ENCODE data around the gene ALKBH3.

Gene ALKBH3

DNA sequence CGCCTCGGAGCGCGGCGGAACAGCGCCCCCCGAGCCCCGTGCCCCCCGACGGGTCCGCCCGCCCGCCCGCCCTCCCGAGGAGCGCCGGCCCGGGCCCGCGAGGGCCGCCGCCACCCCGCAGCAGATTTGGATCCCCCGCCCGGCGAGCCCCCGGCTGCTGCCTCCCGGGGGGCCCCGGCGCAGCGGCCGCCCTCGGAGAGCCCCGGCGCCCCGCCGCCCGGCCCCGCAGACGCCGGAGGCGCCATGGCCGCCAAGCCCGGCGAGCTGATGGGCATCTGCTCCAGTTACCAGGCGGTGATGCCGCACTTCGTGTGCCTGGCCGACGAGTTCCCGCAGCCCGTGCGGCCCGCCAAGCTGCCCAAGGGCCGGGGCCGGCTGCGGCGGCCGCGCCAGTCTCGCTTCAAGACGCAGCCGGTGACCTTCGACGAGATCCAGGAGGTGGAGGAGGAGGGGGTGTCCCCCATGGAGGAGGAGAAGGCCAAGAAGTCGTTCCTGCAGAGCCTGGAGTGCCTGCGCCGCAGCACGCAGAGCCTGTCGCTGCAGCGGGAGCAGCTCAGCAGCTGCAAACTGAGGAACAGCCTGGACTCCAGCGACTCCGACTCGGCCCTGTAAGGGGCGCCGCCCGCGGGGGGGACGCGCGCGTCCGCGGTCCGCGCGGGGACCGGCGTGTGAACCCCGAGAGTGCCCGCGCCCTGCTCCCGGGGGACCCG, 62.2 kb downstream of the ALKBH3 start:
- peak; percentile 31 for DNase-seq

DNA sequence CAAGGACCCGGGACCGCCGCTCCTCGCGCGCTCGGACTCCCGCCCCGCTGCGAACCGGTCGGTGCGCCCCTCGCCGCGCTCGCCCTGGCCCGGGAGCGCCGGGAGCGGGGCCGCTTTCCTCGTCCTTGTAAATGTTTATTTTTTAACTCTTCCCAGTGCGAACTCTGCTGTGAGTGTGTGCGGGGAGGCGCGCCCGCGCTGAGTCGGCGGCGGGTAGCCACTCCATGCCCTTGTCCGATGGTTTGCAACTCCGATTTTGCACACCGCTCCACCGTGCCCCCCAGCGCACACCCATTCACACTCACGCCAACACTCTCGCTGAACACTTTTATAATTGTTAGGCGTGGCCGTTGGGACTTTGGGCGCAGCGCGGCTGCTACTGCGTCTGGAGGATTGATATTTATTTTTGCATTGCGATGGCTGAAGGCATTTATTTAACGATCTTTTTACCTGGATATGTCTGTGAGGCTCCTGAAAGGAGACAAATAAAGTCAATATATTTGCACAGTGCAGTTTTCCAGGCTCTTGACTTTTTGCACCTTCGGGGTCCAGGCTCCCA, 62.8 kb downstream of the ALKBH3 start:
- DNase-seq, result no peak

DNA sequence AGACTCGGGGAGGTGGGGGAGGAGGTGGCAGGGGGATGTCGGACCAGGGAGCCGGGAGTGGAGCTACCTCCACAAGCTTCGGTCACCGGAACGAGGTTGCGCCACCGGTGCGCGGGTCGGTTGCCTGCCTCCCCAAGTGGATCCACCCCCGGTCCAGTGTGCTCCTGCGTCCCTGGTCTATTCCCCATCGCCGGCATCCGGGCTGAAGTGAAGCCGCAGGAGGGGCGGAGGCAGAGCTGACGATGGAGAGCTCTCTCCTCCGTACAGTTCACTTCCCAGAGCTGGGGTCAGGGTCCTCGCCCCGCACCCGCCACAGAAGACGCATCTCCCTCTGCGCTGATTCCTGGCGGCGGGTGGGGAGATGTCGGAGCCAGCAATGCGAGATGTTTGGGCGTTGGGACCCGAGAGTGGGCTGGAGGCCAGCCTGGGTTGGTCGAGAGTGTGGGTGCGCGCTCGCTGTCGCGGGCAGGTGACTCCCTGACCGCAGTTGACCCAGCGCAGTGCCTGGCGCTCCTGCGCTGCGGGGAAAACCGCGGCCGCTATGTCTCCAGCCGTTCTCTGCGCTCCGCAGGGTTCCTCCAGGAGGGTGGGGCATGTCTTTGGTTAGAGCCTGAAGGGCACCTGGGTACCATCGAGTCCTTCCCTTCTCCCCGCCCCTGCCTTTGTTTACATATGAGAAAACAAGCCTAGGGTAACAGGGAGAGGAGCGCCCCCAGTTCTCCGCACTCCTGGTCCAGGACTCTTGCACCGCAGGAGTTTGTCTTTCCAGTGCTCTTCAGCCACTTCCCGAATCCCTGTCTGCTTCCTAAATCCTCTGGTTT, 63.5 kb downstream of the ALKBH3 start:
- DNase-seq, result peak; percentile 39

DNA sequence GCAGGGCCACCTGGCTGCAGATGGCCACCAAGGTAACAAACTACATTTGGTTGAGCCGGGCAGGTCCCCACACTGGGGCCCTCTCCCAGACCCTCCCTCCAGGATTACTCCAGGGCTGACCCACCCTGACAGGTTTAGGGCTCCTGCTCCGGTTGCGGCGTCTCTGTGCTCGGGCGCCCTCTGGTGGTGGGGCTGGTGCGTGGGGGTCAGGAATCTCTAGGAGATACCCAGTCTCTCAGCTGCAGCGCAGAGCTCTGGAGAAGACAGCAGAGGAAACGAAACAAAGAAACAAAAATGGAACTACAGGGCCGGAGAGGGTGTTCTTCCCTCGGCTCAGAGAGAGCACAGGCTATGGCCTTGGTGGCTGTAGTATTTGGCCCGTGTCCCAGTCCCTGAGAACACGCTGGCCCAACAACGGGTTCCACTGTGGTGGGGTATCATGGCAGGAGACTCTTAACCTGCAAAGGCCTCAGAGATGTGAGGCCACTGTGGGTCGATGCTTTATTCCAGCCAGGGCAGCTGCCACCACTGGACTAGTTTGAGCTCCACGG, 64.2 kb downstream of the ALKBH3 start:
- peak; percentile 87 for DNase-seq

DNA sequence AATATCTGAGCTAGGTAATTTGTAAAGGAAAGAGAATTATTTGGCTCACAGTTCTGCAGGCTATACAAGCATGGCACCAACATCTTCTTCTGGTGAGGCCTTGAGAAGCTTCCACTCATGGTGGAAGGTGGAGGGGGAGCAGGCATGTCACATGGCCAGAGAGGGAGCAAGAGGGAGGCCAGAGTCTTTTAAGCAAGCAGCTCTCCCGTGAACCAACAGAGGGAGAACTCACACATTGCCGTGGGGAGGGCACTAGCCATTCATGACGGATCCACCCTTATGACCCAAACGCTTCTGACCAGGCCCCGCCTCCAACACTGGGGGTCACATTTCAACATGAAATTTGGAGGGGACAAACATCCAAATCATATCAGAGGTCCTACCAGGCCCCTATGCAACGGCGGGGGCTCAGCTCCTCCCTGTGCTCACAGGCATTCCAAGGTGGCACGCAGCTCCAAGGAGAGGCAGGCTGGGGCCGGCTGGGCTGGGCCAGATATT, 66.4 kb downstream of the ALKBH3 start:
- DNase-seq, result no peak

DNA sequence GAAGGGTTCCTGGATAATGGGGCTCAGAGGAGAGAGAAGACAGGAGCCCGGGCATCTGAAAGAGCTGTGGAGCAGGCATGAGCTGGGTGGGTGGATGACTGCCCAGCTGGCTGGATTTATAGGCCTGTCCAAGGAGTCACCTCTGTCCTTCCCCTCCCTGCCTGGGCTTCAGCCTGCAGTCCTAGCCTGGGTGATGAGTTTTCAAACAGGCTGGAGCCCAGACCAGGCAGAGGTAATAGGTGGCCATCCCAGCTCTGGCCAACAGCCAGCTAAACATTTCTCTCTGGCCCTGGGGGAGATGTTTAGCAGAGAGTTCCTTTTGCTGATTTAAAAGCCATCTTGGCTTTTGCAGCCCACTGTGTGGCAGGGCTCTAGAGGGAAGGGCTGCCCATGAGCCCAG, 67.2 kb downstream of the ALKBH3 start:
- no peak for DNase-seq

DNA sequence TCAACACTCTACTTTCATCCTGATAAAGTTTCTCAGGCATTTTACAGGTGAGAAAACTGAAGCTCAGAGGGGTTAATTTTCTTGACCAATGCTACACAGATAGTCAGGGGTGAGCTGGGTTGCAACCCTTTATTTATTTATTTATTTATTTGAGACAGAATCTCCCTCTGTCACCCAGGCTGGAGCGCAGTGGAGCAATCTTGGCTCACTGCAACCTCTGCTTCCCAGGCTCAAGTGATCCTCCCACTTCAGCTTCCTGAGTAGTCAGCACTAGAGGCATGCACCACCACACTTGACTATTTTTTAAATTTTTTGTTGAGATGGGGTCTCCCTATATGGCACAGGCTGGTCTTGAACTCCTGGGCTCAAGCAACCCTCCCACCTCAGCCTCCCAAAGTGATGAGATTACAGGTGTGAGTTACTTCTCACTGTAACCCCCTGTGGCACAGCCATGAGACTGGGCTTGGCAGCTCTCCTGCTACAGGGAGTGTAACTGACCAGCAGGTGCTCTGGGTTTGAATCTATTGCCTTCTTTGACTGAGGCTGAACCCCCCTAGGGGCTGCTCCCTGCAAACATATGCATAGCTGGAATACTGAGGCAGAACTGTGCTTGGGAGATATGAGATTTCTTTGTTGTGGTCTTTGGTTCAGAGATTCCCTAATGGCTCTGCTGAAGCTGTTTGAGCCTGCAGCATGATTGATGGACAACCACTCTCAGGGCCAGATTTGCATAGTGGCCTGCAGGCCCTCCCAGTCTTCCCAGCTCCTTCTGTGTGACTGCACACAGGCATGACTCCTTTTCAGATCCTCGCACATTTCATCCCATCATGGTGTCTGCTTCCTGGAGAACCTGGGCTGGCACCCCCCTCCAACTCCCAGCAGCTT, 68.0 kb downstream of the ALKBH3 start:
- no peak for DNase-seq

DNA sequence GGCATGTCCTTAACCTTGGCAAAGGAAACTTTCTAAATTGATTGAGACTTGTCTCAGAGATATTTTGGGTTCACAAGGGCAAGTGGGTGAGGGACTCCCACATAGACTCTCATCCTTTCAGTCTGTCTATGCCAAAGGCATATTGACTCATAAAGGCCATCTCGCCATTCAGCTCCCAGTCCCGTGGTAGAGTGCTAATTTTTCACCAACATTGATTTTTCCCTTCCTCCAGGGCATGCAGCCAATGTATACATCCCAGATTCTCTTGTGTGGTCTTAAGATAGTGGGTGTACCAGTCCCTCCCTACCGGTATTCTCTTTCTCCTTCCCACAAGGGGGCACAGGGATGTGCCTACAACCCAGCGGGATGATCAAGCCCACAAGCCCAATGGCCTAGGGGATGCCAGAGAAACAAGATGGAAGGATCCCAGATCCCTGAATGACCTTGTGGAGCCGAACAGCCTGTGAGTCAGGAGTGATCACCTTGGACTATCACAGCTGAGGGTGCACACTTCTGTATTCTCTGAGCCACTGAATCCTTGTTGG, 69.8 kb downstream of the ALKBH3 start:
- DNase-seq, result no peak

DNA sequence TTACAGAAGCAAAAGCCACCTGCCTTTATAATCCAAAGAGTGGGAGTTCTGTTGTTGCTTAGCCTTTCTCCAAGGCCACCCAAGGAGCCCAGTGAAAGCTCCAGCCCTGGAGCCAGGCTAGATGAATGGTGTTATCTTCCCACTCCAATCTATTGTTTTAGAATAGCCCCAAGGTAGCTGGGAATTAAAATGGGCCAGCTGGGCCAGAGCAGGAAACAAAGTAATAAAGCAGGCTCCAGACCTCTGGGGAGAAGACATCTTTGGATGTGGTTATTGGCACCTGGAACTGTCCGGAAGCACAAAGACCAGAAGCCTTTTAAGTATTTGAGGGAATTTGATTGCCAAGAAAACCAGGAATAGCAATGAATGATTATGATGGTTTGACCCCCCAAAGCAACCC, 70.6 kb downstream of the ALKBH3 start:
- no peak for DNase-seq

DNA sequence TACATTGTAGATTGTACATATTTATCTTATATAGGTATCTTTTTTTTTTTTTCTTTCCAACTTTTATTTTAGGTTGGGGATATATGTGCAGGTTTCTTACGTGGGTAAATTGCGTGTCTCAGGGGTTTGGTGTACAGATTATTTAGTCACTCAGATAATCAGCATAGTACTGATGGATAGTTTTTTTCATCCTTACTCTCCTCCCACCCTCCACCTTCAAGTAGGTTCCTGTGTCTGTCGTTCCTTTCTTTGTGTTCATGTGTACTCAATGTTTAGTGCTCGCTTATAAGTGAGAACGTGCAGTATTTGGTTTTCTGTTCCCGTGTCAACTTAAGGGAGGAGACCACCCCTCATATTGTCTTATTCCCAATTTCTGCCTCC, 71.4 kb downstream of the ALKBH3 start:
- DNase-seq, result no peak

DNA sequence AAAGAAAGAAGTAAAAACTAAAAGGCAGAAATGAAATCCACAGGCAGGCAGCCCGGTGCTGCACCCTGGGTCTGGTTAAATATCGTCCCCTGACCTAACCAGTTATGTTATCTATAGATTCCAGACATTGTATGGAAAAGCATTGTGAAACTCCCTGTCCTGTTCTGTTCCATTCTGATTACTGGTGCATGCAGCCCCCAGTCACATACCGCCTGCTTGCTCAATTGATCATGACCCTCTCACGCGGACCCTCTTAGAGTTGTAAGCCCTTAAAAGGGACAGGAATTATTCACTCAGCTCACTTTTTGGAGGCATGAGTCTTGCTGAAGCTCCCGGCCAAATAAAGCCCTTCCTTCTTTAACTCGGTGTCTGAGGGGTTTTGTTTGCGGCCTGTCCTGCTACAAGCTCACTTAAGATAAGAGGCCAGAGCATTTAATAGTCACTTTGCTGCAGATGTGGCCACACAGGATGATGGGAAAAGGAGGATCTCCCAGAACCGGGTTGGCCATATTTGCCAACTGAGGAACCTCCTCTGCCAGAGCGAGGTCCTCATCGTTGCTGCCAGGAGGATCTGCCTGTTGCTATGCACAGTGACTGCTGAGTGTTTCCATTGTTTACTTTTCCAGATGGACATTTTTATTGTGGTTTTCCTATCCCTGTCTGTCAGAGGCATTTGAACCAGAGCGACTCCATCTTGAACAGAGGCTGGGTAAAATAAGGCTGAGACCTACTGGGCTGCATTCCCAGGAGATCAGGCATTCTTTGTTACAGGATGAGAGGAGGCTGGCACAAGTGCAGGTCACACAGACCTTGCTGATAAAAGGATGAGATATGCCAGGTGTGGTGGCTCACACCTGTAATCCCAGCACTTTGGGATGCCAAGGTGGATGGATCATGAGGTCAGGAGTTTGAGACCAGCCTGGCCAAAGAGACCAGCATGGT, 72.0 kb downstream of the ALKBH3 start:
- DNase-seq, result no peak

DNA sequence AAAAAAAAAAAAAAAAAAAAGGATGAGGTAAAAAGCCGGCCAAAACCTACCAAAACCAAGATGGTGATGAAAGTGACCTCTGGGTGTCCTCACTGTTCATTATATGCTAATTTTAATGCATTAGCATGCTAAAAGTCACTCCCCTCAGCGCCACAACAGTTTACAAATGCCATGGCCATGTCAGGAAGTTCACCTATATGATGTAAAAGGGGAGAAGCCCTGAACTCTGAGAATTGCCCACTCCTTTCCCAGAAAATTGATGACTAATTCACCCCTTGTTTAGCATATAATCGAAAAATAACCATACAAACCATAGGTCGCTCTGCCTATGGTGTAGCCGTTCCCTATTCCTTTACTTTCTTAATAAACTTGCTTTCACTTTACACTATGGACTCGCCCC, 72.9 kb downstream of the ALKBH3 start:
- DNase-seq, result no peak

DNA sequence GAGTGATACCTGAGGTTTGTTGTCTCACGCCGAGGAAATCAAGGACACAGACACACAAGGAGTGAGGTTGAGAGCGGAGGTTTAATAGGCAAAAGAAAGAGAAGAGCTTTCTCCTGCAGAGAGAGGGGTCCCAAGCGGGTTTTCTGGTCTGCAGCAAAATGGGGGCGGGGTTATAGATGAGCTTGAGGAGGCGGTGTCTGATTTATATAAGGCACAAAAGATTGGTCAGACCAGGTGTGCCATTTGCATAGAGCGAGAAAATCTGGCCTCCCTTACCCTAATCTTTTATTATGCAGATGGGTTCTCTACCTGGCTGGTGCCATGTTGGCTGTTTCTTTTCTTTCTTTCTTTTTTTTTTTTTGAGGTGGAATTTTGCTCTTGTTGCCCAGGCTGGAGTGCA, 73.6 kb downstream of the ALKBH3 start:
- DNase-seq, result no peak

DNA sequence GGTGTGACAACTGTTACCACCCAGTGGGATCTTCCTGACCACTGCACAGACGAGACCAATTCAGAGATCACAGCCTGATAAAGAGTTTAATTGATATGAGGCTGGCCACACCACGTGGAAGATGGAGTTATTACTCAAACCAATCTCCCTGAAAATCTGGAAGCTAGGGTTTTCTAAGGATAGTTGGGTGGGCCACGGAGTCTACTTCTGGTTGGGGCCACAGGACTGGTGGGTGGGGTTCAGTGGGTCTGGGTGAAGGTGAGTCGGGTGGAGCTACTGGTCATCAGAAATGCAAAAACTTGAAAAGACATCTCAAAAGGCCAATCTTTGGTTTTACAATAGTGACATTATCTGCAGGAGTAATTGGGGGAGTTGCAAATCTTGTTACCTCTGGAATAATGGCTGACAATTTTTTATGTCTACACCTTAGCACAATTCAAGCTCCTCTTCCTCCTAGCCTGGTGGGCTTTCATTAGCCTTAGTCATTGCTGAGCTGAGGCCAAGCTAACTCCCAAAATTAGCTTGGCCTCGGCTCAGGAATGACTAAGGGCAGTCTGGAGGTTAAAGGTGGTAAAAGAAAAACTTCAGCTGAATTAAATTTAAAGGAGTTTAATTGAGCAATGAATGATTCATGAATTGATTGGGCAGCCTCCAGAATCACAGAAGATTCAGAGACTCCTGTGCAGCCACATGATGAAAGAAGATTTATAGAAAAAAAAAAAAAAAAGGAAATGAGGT, 74.9 kb downstream of the ALKBH3 start:
- no peak for DNase-seq

DNA sequence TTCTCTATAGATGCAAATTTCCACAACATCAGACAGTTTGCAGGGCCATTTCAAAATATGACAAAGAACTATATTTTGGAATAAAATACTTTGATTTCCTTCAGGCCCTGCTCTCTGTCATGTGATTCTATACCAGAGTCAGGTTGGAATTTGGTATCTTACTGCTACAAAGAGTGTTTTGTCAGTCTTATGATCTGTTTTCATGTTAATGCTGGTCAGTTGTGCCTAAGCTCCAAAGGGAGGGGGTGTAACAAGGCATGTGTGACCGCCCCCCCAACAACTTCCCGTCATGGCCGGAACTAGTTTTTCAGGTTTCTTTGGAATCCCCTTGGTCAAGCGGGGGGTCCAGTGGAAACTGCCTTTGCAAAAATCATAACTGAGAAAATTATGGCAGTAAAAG, 76.9 kb downstream of the ALKBH3 start:
- DNase-seq, result no peak

DNA sequence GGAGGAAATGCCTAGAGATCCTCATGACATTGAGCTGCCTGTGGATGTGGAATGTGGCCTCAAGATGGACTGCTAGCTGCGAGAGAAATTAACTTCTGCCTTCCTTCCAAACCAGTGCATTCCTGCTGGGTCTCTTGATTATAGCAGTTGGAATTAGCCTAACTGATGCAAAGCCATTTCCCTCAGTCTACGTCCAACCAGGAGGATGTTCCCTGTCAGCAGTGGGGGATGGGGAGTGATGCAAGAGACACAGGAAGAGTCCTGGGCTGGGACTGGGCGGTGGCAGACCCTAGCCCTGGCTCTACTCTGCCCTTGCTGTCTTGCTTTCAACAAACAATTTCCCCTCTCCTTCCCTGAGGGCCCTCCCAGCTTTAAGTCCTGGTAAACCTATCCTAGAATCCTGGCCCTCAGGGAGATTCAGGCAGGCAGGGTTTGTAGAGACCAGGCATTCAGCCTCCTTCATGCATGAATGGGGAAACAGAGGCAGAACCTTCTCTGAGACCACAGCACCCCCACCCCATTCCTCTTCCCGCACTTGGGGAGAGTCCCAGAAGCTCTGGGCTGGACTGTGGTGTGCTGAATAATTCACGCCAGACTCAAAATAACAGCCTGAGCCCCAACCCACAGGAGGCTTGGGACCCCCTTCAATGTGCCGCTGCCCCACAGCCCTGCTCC, 78.8 kb downstream of the ALKBH3 start:
- no peak for DNase-seq

DNA sequence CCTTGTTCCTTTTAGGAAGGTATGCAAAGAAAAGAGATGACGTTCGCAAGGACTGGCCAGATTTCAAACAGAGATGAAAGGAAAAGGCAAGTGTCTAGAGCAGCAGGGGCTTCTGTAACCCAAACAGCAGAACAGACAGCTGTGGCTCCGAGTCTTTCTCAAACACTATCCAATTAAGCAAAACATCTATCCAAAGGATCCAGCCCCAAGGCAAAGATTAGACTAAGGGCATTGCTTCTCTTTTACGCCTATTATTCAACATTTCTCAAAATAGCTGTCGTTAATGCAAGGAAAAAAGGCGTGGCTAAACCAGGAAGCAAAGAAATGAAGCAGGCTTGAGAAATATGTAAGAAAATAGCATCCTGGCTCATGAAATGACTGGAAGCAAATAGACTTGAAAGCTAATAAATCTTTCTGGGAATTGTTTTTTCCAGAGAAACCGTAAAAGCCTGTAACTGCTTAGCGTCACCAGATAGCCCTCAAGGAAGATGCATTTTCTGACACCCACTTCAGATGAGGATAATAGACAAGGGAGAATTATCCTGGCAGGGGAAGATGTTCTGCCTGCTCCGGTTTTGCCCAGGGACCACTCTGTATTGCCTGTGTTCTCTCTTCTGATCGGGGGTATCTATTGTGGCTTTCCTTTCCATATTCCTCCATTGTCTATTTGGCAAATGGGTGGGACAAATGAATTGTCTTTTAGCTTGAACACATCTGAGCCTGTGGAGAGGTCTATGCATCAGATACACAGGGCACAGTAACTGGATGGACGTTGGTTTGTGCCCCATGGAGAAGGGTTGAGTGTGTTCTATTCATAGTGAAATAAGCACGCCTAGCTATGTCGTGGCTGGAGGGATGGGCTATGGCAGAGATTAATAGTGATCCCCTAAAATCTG, 82.0 kb downstream of the ALKBH3 start:
- DNase-seq, result no peak

DNA sequence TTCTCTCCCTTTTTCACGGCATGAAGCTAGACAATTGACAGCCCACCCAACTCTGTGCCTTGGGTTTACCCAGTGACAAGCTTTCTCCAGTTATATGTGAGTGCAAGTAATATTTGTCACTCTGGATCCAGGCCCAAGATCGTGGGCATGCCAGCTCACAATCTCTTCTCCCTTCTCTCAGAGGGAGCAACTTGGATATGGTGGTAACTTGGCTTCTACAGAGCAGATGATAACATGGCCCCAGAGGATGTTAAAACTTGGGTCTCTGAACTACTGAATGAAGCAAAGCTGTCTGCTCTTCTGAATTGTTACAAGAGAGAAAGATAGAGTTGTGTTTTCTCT, 82.6 kb downstream of the ALKBH3 start:
- DNase-seq, result no peak

DNA sequence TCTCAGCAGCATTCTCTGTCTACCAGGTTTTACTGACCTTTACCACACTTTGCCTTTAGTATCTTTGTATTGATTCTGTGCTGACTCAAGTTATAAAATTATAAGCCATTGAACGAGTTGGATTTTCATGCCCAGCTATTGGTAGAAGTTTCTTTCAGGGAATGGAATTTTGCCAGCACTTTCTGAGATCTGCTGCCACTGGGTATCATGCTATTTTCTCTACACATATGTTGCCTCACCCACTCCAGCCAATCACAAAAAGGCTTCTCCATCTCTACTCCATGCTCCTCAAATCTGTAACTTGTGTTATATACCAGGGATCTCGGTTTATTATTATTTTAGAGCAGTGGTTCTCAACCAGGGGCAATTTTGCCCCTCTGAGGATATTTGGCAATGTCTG, 87.0 kb downstream of the ALKBH3 start:
- no peak for DNase-seq
